ENCODE measurements around the gene CLEC11A.

DNA sequence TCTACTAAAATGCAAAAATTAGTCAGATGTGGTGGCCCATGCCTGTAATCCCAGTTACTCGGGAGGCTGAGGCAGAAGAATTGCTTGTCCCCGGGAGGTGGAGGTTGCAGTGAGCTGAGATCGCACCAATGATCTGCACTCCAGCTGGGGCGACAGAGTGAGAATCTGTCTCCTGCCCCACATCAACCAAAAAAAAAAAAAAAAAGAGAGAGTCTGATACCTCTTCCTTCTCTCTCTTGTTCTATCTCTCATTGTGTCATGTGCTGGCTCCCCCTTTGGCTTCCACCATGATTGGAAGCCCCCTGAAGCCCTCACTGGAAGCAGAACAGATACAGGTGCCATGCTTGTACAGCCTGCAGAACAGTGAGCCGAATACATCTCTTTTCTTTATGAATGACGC is 20.4 kb downstream of the CLEC11A start:
- TF ChIP-seq, protein P1, sequence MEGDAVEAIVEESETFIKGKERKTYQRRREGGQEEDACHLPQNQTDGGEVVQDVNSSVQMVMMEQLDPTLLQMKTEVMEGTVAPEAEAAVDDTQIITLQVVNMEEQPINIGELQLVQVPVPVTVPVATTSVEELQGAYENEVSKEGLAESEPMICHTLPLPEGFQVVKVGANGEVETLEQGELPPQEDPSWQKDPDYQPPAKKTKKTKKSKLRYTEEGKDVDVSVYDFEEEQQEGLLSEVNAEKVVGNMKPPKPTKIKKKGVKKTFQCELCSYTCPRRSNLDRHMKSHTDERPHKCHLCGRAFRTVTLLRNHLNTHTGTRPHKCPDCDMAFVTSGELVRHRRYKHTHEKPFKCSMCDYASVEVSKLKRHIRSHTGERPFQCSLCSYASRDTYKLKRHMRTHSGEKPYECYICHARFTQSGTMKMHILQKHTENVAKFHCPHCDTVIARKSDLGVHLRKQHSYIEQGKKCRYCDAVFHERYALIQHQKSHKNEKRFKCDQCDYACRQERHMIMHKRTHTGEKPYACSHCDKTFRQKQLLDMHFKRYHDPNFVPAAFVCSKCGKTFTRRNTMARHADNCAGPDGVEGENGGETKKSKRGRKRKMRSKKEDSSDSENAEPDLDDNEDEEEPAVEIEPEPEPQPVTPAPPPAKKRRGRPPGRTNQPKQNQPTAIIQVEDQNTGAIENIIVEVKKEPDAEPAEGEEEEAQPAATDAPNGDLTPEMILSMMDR (IDR thresholded peaks at IDR 0.05; ENCODE audit: poor library complexity, severe bottlenecking) = no peak
- TF ChIP-seq TAF1 (IDR thresholded peaks at IDR 0.05; ENCODE audit: low read depth) = no peak
- no peak for TF ChIP-seq EZH2 (IDR thresholded peaks at IDR 0.05; ENCODE audit: borderline replicate concordance, insufficient read depth, low read length, poor library complexity, severe bottlenecking)
- TF ChIP-seq MXI1 (conservative IDR thresholded peaks at IDR 0.05; ENCODE audit: poor library complexity, severe bottlenecking) = no peak

Data from neural cell (in vitro differentiated cells).